ENCODE results near the gene CSKMT. TPM values are rescaled to one million over a fixed set of nuclear protein-coding genes. Genes with fewer than 3 reads are reported as not detected.

Gene CSKMT
- total and polyA plus RNA-seq, 5 donors: 5.2 to 9.5 (median 7.3) TPM

DNA sequence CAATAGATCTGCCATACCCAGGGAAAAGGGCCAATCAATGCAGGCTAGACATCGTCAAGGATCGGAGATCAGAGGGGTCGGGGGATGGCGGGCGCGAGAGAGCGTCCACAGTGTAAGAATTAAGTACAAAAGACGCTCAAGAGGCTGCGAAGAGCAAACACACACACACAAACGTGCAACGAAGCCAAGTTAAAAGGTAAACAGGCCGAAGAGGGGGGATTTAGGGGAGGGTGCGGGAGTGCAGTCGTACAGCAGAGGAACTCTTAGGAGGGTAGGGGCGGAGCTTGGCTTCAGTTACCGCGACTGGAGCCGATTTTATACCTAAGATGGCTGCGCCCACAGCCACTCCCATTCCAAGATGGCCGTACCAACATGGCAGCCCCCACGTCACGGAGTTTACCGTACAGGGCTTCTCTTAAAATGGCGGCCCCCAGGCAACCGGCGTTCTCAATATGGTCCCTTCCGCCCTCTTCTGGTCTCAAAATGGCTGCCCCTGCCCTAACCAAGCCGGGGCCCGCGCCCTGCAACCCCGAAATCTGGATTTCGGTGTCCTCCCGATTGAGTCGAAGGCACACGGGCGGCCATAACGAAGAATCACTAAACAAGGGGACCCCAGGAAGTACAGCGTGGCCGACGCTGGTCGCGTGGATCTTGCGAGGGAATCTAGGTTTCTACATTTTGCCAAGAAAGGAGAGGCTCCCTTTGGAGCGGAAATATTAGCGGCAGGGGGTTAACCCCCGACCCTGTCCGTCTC is 44.3 kb downstream of the CSKMT start:
- Histone ChIP-seq H3K4me1 (ENCODE audit: control insufficient read depth, insufficient read depth, low read length) (peaks cover 19% of the 10 kb centered on the region), H3K4me3 (ENCODE audit: low read length) (peak overlapping the region; percentile 65), H3K9me3 (ENCODE audit: control insufficient read depth, low read length) (no peaks in the 10 kb centered on the region), H3K27ac (ENCODE audit: low read length) (peak overlapping the region; percentile 100), H3K27me3 (ENCODE audit: control insufficient read depth, insufficient read depth) (no peaks in the 10 kb centered on the region)
- under 1% methylated on average over 47 of the region's 47 CpGs for WGBS
- ATAC-seq (peak; percentile 87 to 89), DNase-seq (peak; percentile 98 to 99 (median 99))
- intact Hi-C loops (cut with DNase I): no loop called here

DNA sequence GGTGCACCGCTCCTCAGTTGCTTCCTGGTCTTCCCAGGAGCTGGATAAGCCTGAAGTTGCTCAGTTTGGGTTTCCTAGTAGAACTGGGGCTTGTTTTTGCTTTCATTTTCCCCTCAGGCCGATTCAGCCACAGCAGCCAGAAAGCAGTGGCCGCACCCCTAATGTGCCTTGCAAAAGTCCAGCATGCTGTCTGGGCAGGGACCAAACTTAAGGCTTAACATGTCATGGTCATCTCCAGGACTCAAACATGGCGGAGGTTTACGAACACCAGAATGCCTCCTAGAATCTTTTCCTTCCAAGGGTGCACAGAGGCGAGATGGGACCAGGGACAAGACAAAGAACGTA is 44.9 kb downstream of the CSKMT start:
- H3K9me3 ChIP-seq (ENCODE audit: control insufficient read depth, low read length): no peaks in the 10 kb centered on the region
- ATAC-seq (peak in 1 of 2 donors; percentile 0), DNase-seq (peak in 1 of 3 donors; percentile 63)
- WGBS: 60% methylated on average over 7 of the region's 7 CpGs
- peaks cover 19% of the 10 kb centered on the region for H3K4me1 ChIP-seq (ENCODE audit: control insufficient read depth, insufficient read depth, low read length)
- H3K4me3 ChIP-seq (ENCODE audit: low read length): peak overlapping the region; percentile 65
- H3K27ac ChIP-seq (ENCODE audit: low read length): peak overlapping the region; percentile 98
- no peaks in the 10 kb centered on the region for H3K27me3 ChIP-seq (ENCODE audit: control insufficient read depth, insufficient read depth)
- intact Hi-C loops (cut with DNase I): no loop called here

DNA sequence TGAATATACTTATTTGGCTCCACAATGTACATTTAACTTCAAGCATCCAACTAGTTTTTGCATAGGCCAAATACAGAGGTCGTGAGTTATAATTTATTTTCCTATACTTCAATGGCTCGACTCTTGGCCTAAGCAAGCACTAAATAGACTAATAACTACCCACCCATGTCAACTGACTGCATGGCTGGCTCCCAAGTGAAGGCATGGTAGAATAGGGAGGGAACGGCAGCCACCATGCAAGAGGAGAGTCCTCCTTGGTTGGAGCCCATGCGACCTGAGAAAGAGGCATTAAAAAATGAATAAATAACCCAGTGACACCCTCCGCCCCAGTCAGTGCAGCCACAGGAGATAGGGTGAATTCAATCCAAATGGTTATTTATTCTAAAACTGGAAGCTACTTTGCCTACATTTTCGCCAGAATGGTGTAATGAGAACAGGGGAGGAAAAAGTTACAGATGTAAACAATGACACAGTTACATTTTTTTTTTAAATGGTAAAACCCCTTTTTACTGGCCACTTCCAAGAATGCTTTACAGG is 47.2 kb downstream of the CSKMT start:
- H3K27ac ChIP-seq (ENCODE audit: low read length): no peak overlapping the region
- H3K9me3 ChIP-seq (ENCODE audit: control insufficient read depth, low read length): no peaks in the 10 kb centered on the region
- DNase-seq (no peak), ATAC-seq (no peak)
- H3K27me3 ChIP-seq (ENCODE audit: control insufficient read depth, insufficient read depth): no peaks in the 10 kb centered on the region
- intact Hi-C loops (cut with DNase I): no loop called here
- no peak overlapping the region for H3K4me3 ChIP-seq (ENCODE audit: low read length)
- WGBS: 83% methylated on average over 6 of the region's 6 CpGs
- H3K4me1 ChIP-seq (ENCODE audit: control insufficient read depth, insufficient read depth, low read length): peaks cover 13% of the 10 kb centered on the region

DNA sequence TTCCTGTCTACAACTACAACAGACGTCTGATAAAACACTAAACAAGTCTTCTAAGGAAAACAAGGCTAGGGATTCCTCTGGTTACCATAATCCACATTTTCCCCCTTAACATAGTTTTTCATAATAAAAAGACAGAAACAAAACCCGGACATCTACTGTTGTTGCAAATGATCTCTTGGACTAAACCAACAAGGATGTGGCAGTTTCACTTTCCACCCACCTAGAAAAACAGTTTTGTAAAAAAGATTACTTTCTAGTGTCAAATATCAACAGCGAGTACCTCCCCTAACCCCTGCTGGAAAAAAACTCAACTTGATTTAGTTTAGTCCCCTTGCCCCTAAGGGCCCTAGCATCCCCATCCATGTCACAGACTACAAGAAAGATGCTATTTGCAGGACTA is 47.7 kb downstream of the CSKMT start:
- WGBS: 58% methylated on average over 3 of the region's 3 CpGs
- intact Hi-C loops (cut with DNase I): no loop called here
- H3K27me3 ChIP-seq (ENCODE audit: control insufficient read depth, insufficient read depth): no peaks in the 10 kb centered on the region
- H3K4me3 ChIP-seq (ENCODE audit: low read length): no peak overlapping the region
- no peak overlapping the region for H3K27ac ChIP-seq (ENCODE audit: low read length)
- H3K9me3 ChIP-seq (ENCODE audit: control insufficient read depth, low read length): no peaks in the 10 kb centered on the region
- DNase-seq (no peak), ATAC-seq (no peak)
- H3K4me1 ChIP-seq (ENCODE audit: control insufficient read depth, insufficient read depth, low read length): peaks cover 13% of the 10 kb centered on the region

DNA sequence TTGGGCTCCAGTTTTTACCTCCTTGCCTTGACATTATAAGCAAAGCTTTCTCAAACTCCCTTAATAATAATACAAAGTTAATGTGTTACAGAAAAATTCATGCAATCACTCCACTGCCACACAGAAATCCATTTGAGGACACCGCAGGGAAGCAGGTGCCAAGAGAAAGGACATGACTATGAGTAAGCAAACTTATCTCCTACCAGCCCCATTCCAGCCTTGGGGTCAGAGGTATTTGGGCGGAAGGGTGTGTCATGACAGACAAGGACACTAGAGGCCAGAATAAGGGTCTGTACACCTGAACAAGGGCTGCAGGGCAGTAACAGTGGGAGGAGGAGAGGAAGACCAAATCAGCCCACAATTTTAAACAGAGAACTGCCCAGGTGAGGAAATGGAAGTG is 48.2 kb downstream of the CSKMT start:
- DNase-seq (no peak), ATAC-seq (no peak)
- peak overlapping the region; percentile 80 for H3K27ac ChIP-seq (ENCODE audit: low read length)
- H3K4me3 ChIP-seq (ENCODE audit: low read length): no peak overlapping the region
- intact Hi-C loops (cut with DNase I): no loop called here
- H3K4me1 ChIP-seq (ENCODE audit: control insufficient read depth, insufficient read depth, low read length): peaks cover 13% of the 10 kb centered on the region
- H3K9me3 ChIP-seq (ENCODE audit: control insufficient read depth, low read length): no peaks in the 10 kb centered on the region
- WGBS: 66% methylated on average over 2 of the region's 2 CpGs
- H3K27me3 ChIP-seq (ENCODE audit: control insufficient read depth, insufficient read depth): no peaks in the 10 kb centered on the region

DNA sequence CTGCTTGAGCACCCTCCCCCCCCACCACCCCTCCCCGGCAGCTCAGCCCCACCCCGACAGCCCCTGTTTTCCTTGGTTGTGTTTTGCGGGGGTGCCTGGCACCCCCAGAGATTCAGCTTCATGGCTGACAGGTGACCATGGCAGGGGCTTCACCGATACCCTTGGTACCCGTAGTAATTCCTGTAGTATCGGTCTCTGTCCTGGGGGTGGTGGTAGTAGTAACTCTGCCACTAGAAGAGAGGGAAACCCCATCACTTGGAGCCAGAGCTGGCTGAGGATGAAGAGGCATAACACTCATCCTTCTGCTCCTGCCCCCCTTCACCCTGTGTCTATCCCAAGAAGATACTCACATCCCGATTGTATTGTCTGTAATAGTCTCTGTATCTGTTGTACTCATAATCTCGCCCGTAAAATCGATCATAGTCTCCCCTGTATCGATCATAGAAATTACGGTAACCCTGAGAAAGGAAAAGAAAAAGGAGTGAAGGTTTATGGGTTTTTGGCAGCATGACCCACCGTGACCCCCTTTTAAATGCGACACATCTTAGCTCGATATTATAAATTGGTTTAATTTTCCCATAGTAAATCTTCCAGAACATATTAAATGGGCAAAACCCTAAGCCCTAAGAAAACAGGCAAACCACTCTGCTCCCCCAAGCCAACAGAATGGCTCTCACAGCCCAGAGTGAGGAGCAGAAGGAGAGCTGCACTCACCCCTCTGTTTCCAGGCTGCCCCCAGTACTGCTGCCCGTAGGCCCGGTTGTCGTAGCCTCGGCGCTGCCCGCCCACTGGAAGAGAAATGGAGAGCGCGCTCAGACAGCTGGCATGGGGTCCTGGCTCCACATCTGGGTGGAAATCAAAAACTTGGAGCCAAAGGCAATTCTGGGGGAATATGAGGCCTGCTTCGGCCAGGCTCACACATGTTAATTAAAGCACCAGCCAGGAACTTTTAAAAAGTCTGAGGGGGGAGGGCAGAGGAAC is 50.3 kb downstream of the CSKMT start:
- Histone ChIP-seq H3K4me3 (ENCODE audit: low read length) (no peak overlapping the region), H3K4me1 (ENCODE audit: control insufficient read depth, insufficient read depth, low read length) (peaks cover 4% of the 10 kb centered on the region), H3K27me3 (ENCODE audit: control insufficient read depth, insufficient read depth) (no peaks in the 10 kb centered on the region), H3K9me3 (ENCODE audit: control insufficient read depth, low read length) (no peaks in the 10 kb centered on the region), H3K27ac (ENCODE audit: low read length) (no peak overlapping the region)
- ATAC-seq (no peak), DNase-seq (no peak)
- 89% methylated on average over 24 of the region's 24 CpGs for WGBS
- intact Hi-C loops (cut with DNase I): no loop called here

DNA sequence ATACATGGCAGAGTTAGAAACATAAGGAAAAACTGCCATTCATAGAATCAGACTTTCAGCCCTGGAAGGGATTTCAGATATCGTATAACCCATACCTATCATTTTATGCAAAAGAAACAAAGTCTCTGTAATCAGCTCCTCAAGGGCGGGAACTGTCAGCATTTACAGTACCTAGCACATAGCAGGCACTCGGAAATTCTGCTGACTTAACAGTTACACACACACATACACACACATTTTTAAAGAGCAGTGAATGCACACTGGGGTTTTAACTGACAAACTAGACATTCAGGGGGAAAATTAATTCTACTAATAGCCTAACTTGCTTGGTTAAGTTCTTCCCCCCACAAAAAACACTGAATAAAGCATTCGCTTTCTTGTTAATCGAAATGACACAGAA is 51.1 kb downstream of the CSKMT start:
- Histone ChIP-seq H3K4me1 (ENCODE audit: control insufficient read depth, insufficient read depth, low read length) (peaks cover 4% of the 10 kb centered on the region), H3K27ac (ENCODE audit: low read length) (no peak overlapping the region), H3K27me3 (ENCODE audit: control insufficient read depth, insufficient read depth) (no peaks in the 10 kb centered on the region), H3K9me3 (ENCODE audit: control insufficient read depth, low read length) (no peaks in the 10 kb centered on the region), H3K4me3 (ENCODE audit: low read length) (no peak overlapping the region)
- ATAC-seq (no peak), DNase-seq (no peak)
- intact Hi-C loops (cut with DNase I): no loop called here
- WGBS: 87% methylated on average over 5 of the region's 5 CpGs

DNA sequence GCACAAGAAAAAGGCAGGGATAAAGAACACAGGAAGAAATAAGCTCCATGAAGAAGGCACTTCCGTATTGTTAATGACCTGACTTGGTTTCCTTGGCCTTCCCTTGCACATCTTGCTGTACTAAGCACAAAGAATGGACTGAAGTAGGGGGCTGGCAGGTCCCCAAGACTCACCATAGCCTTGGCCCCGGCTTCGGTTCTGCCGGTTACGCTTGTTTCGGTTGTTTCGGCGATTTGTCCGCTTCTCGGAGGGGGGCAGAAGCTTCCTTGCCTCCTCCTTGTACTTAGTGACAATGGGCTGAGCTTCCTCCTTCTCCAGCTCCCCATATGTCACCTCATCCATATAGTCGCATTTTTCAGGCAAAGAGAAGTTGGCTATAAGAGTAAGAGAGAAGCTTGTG is 51.7 kb downstream of the CSKMT start:
- Histone ChIP-seq H3K27me3 (ENCODE audit: control insufficient read depth, insufficient read depth) (no peaks in the 10 kb centered on the region), H3K27ac (ENCODE audit: low read length) (no peak overlapping the region), H3K4me1 (ENCODE audit: control insufficient read depth, insufficient read depth, low read length) (peaks cover 4% of the 10 kb centered on the region), H3K4me3 (ENCODE audit: low read length) (no peak overlapping the region), H3K9me3 (ENCODE audit: control insufficient read depth, low read length) (no peaks in the 10 kb centered on the region)
- intact Hi-C loops (cut with DNase I): no loop called here
- 87% methylated on average over 11 of the region's 11 CpGs for WGBS
- no peak for ATAC-seq
- no peak for DNase-seq

Other genes with a start within 250 kb of the CSKMT start
- not detected for gene SCGB1A1, start 246.3 kb upstream of the CSKMT start, total RNA-seq
- not detected for gene SCGB1A1, start 246.3 kb upstream of the CSKMT start, polyA plus RNA-seq
- 100 to 1,000 TPM; 289 to 371 (median 320) TPM for gene AHNAK, start 118.5 kb upstream of the CSKMT start, total RNA-seq
- 78.1 TPM for gene AHNAK, start 118.5 kb upstream of the CSKMT start, polyA plus RNA-seq
- 1,000 to 10,000 TPM in 1 of 4 donors, 100 to 1,000 TPM in 3; 807 to 1,060 (median 897) TPM for gene EEF1G, start 91.4 kb upstream of the CSKMT start, total RNA-seq
- gene EEF1G, start 91.4 kb upstream of the CSKMT start, polyA plus RNA-seq: 770 TPM
- gene TUT1, start 73.8 kb upstream of the CSKMT start, total RNA-seq: 10 to 100 TPM in 3 of 4 donors, 1 to 10 TPM in 1; 8.0 to 15.3 (median 11.5) TPM
- gene TUT1, start 73.8 kb upstream of the CSKMT start, polyA plus RNA-seq: 10.7 TPM
- 10 to 100 TPM; 34.8 to 47.6 (median 38.3) TPM for gene MTA2, start 63.4 kb upstream of the CSKMT start, total RNA-seq
- gene MTA2, start 63.4 kb upstream of the CSKMT start, polyA plus RNA-seq: 24.1 TPM
- 10 to 100 TPM; 23.5 to 33.3 (median 26.7) TPM for gene EML3, start 52.5 kb upstream of the CSKMT start, total RNA-seq
- gene EML3, start 52.5 kb upstream of the CSKMT start, polyA plus RNA-seq: 23.9 TPM
- gene ROM1, start 52.1 kb upstream of the CSKMT start, total RNA-seq: 1 to 10 TPM; 6.1 to 7.9 (median 6.6) TPM
- 7.9 TPM for gene ROM1, start 52.1 kb upstream of the CSKMT start, polyA plus RNA-seq
- 10 to 100 TPM; 10.7 to 23.1 (median 16.7) TPM for gene B3GAT3, start 43.3 kb upstream of the CSKMT start, total RNA-seq
- gene B3GAT3, start 43.3 kb upstream of the CSKMT start, polyA plus RNA-seq: 18.7 TPM
- gene GANAB, start 18.7 kb upstream of the CSKMT start, total RNA-seq: 100 to 1,000 TPM; 112 to 137 (median 122) TPM
- gene GANAB, start 18.7 kb upstream of the CSKMT start, polyA plus RNA-seq: 66.5 TPM
- 10 to 100 TPM; 10.4 to 13.3 (median 11.8) TPM for gene INTS5, start 12.0 kb upstream of the CSKMT start, total RNA-seq
- gene INTS5, start 12.0 kb upstream of the CSKMT start, polyA plus RNA-seq: 6.1 TPM
- 10 to 100 TPM; 30.6 to 41.1 (median 35.2) TPM for gene C11orf98, start 102 bp upstream of the CSKMT start, total RNA-seq
- gene C11orf98, start 102 bp upstream of the CSKMT start, polyA plus RNA-seq: 79.7 TPM
- gene UQCC3, start 6.4 kb downstream of the CSKMT start, total RNA-seq: 1 to 10 TPM; 5.2 to 8.6 (median 6.5) TPM
- gene UQCC3, start 6.4 kb downstream of the CSKMT start, polyA plus RNA-seq: 12.9 TPM
- 1 to 10 TPM; 3.2 to 5.8 (median 3.6) TPM for gene LBHD1, start 7.0 kb downstream of the CSKMT start, total RNA-seq
- gene LBHD1, start 7.0 kb downstream of the CSKMT start, polyA plus RNA-seq: 7.3 TPM
- gene UBXN1, start 13.8 kb downstream of the CSKMT start, total RNA-seq: 10 to 100 TPM; 76.6 to 95.7 (median 83.6) TPM
- gene UBXN1, start 13.8 kb downstream of the CSKMT start, polyA plus RNA-seq: 101 TPM
- gene LRRN4CL, start 24.2 kb downstream of the CSKMT start, total RNA-seq: 1 to 10 TPM; 1.4 to 3.3 (median 2.3) TPM
- 3.0 TPM for gene LRRN4CL, start 24.2 kb downstream of the CSKMT start, polyA plus RNA-seq
- gene BSCL2, start 42.1 kb downstream of the CSKMT start, total RNA-seq: 10 to 100 TPM; 20.0 to 27.6 (median 26.5) TPM
- gene BSCL2, start 42.1 kb downstream of the CSKMT start, polyA plus RNA-seq: 34.3 TPM
- not detected for gene GNG3, start 42.4 kb downstream of the CSKMT start, total RNA-seq
- gene GNG3, start 42.4 kb downstream of the CSKMT start, polyA plus RNA-seq: 0.57 TPM
- gene HNRNPUL2, start 62.1 kb downstream of the CSKMT start, total RNA-seq: 10 to 100 TPM; 29.3 to 37.2 (median 35.5) TPM
- 33.2 TPM for gene HNRNPUL2, start 62.1 kb downstream of the CSKMT start, polyA plus RNA-seq
- gene TTC9C, start 63.2 kb downstream of the CSKMT start, total RNA-seq: 10 to 100 TPM; 11.7 to 17.0 (median 14.6) TPM
- 18.4 TPM for gene TTC9C, start 63.2 kb downstream of the CSKMT start, polyA plus RNA-seq
- gene ZBTB3, start 88.8 kb downstream of the CSKMT start, total RNA-seq: 10 to 100 TPM in 2 of 4 donors, 1 to 10 TPM in 2; 7.8 to 14.5 (median 9.5) TPM
- gene ZBTB3, start 88.8 kb downstream of the CSKMT start, polyA plus RNA-seq: 4.0 TPM
- 10 to 100 TPM; 34.4 to 43.3 (median 37.4) TPM for gene POLR2G, start 96.3 kb downstream of the CSKMT start, total RNA-seq
- 51.1 TPM for gene POLR2G, start 96.3 kb downstream of the CSKMT start, polyA plus RNA-seq
- 10 to 100 TPM in 1 of 4 donors, 1 to 10 TPM in 3; 8.0 to 17.1 (median 9.6) TPM for gene TAF6L, start 106.1 kb downstream of the CSKMT start, total RNA-seq
- gene TAF6L, start 106.1 kb downstream of the CSKMT start, polyA plus RNA-seq: 10.4 TPM
- 10 to 100 TPM; 19.2 to 21.8 (median 19.7) TPM for gene TMEM179B, start 122.1 kb downstream of the CSKMT start, total RNA-seq
- 29.7 TPM for gene TMEM179B, start 122.1 kb downstream of the CSKMT start, polyA plus RNA-seq
- 10 to 100 TPM; 12.7 to 17.2 (median 16.3) TPM for gene TMEM223, start 126.7 kb downstream of the CSKMT start, total RNA-seq
- 29.5 TPM for gene TMEM223, start 126.7 kb downstream of the CSKMT start, polyA plus RNA-seq
- 10 to 100 TPM; 40.3 to 56.4 (median 47.1) TPM for gene NXF1, start 140.1 kb downstream of the CSKMT start, total RNA-seq
- gene NXF1, start 140.1 kb downstream of the CSKMT start, polyA plus RNA-seq: 45.8 TPM
- gene STX5, start 166.7 kb downstream of the CSKMT start, total RNA-seq: 10 to 100 TPM; 20.1 to 27.8 (median 21.8) TPM
- 14.4 TPM for gene STX5, start 166.7 kb downstream of the CSKMT start, polyA plus RNA-seq
- not detected for gene TEX54, start 167.5 kb downstream of the CSKMT start, total RNA-seq
- gene TEX54, start 167.5 kb downstream of the CSKMT start, polyA plus RNA-seq: not detected
- gene WDR74, start 174.3 kb downstream of the CSKMT start, total RNA-seq: 10 to 100 TPM; 24.8 to 28.7 (median 26.6) TPM
- 17.9 TPM for gene WDR74, start 174.3 kb downstream of the CSKMT start, polyA plus RNA-seq
- gene SLC3A2, start 215.6 kb downstream of the CSKMT start, total RNA-seq: 10 to 100 TPM; 40.2 to 64.1 (median 40.5) TPM
- 28.1 TPM for gene SLC3A2, start 215.6 kb downstream of the CSKMT start, polyA plus RNA-seq

Measured in right cardiac atrium (tissue), 5 donors.